Suprapubic skin (tissue), 4 donors: ENCODE results near the gene IL21. TPM values are rescaled to one million over a fixed set of nuclear protein-coding genes. Genes with fewer than 3 reads are reported as not detected.

Experiments
- DNase-seq, 2 donors: peaks; one replicate each; pipeline ENCODE4 v3.0.0-alpha.2; 2019; ENCODE audit warnings: low spot score in 2 of 2
- H3K27ac ChIP-seq: fragments of 200-600 bp; sonication (generic); one replicate; pipeline ENCODE4 v1.5.1; 2019
- H3K27me3 ChIP-seq: fragments of 200-600 bp; sonication (generic); one replicate; pipeline ENCODE4 v1.5.1; 2019
- H3K36me3 ChIP-seq: fragments of 200-600 bp; sonication (generic); one replicate; pipeline ENCODE4 v1.5.1; 2019
- H3K4me1 ChIP-seq: fragments of 200-600 bp; sonication (generic); one replicate; pipeline ENCODE4 v1.5.1; 2019
- H3K4me3 ChIP-seq: fragments of 200-600 bp; sonication (generic); one replicate; pipeline ENCODE4 v1.5.1; 2019; ENCODE audit warnings: mild to moderate bottlenecking
- H3K9me3 ChIP-seq: fragments of 200-600 bp; sonication (generic); one replicate; pipeline ENCODE4 v1.5.1; 2019
- EP300 ChIP-seq: sonication (generic); formaldehyde crosslinking; IDR thresholded peaks from one replicate; pipeline ENCODE4 v1.6.1; 2017; ENCODE audit warnings: antibody characterized with exemption
- POLR2A ChIP-seq, 2 donors: fragments of 450-650 bp; IDR thresholded peaks; one replicate each; pipeline ENCODE4 v1.6.1; 2017; ENCODE audit warnings: antibody characterized with exemption in 2 of 2, mild to moderate bottlenecking in 2 of 2, moderate library complexity in 2 of 2
- POLR2AphosphoS5 ChIP-seq, 3 donors: sonication (generic); formaldehyde crosslinking; IDR thresholded peaks; one replicate each; pipeline ENCODE4 v1.6.1; 2017; ENCODE audit warnings: antibody characterized with exemption in 3 of 3
- WGBS: methylation state at CpG from one replicate; pipeline ENCODE4 v1.1.5; 2018; 5-methylcytosine and 5-hydroxymethylcytosine counted together
- total RNA-seq, 4 donors: library from RNA; depleted of rRNA; stranded (reverse); fragments of >200 nt; gene quantifications; one replicate each; pipeline ENCODE4 v1.1.0, GENCODE V29; 2016
- TF ChIP-seq, protein P1 (sequence below), 2 donors: fragments of 200-600 bp in 1 of 2; fragments of 450-650 bp in 1 of 2; sonication (generic) in 1 of 2; IDR thresholded peaks; one replicate each; pipeline ENCODE4 v1.5.1; 2016 to 2019; ENCODE audit warnings: antibody characterized with exemption in 2 of 2, mild to moderate bottlenecking in 1 of 2, moderate library complexity in 1 of 2

Gene IL21
- total RNA-seq, 4 donors from 2014 or later: not detected

DNA sequence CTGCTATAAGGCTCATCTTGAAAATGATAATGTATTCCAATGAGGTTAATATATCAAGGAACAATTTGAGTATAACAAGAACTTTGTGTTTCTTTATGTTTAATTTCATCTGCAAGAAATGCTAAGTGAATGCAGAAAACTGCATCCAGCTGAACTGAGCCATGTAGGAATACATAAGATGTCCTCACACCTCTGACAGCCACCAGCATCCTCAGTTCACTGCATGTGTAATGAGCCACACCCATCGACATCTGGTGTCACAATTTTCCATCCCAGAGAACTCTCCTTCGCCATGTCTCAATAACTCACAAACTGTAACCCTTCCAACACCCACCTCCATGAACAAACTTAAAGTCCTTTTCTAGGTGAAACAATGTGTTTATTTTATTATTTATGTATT lies 3.3 kb upstream of the IL21 start:
- TF ChIP-seq POLR2AphosphoS5 (IDR thresholded peaks at IDR 0.05) (no peak), POLR2A (IDR thresholded peaks at IDR 0.05) (no peak), EP300 (no peak)
- TF ChIP-seq, protein P1, sequence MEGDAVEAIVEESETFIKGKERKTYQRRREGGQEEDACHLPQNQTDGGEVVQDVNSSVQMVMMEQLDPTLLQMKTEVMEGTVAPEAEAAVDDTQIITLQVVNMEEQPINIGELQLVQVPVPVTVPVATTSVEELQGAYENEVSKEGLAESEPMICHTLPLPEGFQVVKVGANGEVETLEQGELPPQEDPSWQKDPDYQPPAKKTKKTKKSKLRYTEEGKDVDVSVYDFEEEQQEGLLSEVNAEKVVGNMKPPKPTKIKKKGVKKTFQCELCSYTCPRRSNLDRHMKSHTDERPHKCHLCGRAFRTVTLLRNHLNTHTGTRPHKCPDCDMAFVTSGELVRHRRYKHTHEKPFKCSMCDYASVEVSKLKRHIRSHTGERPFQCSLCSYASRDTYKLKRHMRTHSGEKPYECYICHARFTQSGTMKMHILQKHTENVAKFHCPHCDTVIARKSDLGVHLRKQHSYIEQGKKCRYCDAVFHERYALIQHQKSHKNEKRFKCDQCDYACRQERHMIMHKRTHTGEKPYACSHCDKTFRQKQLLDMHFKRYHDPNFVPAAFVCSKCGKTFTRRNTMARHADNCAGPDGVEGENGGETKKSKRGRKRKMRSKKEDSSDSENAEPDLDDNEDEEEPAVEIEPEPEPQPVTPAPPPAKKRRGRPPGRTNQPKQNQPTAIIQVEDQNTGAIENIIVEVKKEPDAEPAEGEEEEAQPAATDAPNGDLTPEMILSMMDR (IDR thresholded peaks at IDR 0.05): no peak
- Histone ChIP-seq H3K9me3 (no peaks in the 10 kb centered on the region), H3K27ac (no peak overlapping the region), H3K4me1 (no peaks in the 10 kb centered on the region), H3K27me3 (no peaks in the 10 kb centered on the region), H3K4me3 (no peak overlapping the region), H3K36me3 (no peaks in the 10 kb centered on the region)
- no peak for DNase-seq
- WGBS: 39% methylated on average over 2 of the region's 2 CpGs

DNA sequence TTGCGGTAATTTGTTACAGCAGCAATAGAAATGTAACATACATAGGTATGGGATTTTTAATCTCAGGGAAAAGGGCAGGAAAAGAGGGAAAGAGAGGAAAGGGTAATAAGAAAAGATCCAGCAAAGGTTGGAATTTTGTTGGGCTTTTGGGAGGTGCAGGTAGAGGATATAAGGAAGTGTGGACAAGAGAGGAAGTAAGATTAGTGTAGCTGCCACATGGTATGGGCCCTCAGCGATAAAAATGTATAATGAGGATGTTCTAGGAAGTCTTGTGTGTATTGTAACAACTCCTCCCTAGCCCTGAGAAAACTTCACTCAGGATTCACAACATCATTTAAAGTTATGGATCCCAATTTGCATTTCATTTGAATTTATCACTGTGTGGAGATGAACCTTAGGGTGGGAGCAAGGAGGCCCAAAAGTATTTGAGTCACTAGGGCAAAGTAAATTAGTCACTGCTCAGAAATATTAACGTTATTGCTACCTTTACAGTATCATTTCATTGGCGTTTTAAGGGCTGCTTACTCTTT lies 2.8 kb upstream of the IL21 start:
- TF ChIP-seq POLR2A (IDR thresholded peaks at IDR 0.05): no peak
- TF ChIP-seq EP300: no peak
- TF ChIP-seq, protein P1 (IDR thresholded peaks at IDR 0.05): no peak
- TF ChIP-seq POLR2AphosphoS5 (IDR thresholded peaks at IDR 0.05): no peak
- no peaks in the 10 kb centered on the region for H3K9me3 ChIP-seq
- DNase-seq: no peak
- H3K4me3 ChIP-seq: no peak overlapping the region
- no peak overlapping the region for H3K27ac ChIP-seq
- H3K36me3 ChIP-seq: no peaks in the 10 kb centered on the region
- no peaks in the 10 kb centered on the region for H3K27me3 ChIP-seq
- 81% methylated on average over 4 of the region's 4 CpGs for WGBS
- H3K4me1 ChIP-seq: no peaks in the 10 kb centered on the region

DNA sequence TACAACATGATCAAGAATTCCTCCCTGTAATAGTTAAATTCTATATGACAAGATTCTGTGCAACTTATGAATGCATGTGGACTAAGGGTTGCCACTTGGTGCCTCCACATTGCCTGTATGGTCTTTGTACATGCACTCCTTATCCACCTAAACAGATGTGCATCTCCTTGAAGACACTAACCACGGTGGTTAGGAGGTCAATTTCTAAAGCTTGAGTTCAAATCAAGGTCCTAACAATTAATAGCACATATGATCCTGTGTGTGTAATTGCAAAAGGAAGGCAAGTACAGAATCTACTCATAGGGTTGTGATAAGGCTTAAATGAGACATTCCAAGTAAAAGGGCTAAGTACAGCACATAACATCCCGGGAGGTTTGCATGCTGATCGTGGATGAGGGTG lies 1.5 kb upstream of the IL21 start:
- TF ChIP-seq EP300 (no peak), POLR2A (IDR thresholded peaks at IDR 0.05) (no peak), POLR2AphosphoS5 (IDR thresholded peaks at IDR 0.05) (no peak)
- TF ChIP-seq, protein P1 (IDR thresholded peaks at IDR 0.05): no peak
- no peaks in the 10 kb centered on the region for H3K9me3 ChIP-seq
- H3K4me1 ChIP-seq: no peaks in the 10 kb centered on the region
- H3K36me3 ChIP-seq: no peaks in the 10 kb centered on the region
- H3K4me3 ChIP-seq: no peak overlapping the region
- H3K27ac ChIP-seq: no peak overlapping the region
- H3K27me3 ChIP-seq: no peaks in the 10 kb centered on the region
- DNase-seq: no peak
- 79% methylated on average over 3 of the region's 3 CpGs for WGBS

DNA sequence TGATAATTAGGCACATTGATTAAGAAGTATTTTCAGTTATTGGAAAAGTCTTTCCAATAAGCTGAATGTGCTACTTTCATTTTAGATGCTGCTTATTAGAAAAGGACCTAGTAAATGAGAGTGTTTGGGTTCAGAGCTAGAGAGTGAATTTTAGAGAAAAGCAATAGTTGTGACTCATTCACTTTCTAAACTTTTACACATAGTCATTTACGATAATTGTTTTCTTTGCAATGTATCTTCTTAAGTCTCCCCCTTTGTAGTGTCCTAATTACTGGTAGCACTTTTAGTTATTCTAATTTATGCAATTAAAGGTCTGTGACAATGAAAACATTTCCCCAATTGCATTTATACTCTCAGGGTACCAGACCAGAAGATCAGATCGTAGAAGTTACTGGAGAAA lies 1.3 kb downstream of the IL21 start:
- H3K4me3 ChIP-seq: no peak overlapping the region
- no peaks in the 10 kb centered on the region for H3K4me1 ChIP-seq
- 85% methylated on average over 2 of the region's 2 CpGs for WGBS
- H3K9me3 ChIP-seq: no peaks in the 10 kb centered on the region
- no peak for DNase-seq
- TF ChIP-seq, protein P1 (IDR thresholded peaks at IDR 0.05): no peak
- TF ChIP-seq POLR2AphosphoS5 (IDR thresholded peaks at IDR 0.05) (no peak), EP300 (no peak), POLR2A (IDR thresholded peaks at IDR 0.05) (no peak)
- no peak overlapping the region for H3K27ac ChIP-seq
- H3K36me3 ChIP-seq: no peaks in the 10 kb centered on the region
- no peaks in the 10 kb centered on the region for H3K27me3 ChIP-seq

DNA sequence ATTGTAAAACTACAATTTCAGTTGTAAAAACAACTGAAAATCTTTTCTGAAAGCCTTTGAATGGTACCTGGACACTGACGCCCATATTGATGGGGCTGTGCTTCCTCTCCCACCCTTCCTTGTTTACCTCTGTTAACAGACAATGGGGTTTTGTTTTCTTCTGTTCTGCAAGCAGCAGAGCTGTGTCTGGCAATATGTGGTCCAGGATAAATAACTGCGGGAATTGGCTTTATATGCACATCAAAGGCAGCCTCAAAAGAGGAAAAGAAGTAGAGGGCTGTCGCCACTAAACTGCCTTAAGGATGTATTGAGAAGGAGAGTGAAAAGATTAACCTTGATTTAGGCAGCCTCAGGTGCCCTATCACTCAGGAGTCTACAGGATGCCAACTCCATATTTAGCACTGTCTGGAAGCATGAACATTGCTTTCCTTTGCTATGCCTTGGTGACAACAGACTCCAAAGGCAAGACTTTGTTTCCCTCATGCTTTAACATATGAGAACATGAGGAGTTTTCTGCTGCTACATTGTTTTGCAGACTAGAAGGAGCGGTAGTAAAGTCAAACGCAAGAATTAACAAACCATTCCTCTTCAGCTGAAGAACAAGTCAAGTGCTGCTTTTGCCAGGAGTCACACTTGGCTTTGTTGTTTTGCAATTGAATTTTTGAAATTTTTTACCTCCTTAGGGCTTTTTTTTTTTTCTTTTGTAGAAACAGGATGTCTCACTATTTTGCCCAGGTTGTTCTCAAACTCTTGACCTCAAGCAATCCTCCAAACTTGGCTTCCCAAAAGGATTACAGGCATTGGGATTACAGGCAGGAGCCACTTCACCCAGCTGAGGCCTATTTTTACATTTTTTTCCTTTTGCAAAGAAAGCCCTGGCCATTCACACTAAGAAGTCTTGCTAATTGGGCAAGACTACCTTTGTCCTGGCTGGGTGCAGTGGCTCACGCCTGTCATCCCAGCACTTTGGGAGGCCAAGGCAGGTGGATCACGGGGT lies 3.0 kb downstream of the IL21 start:
- DNase-seq: no peak
- no peaks in the 10 kb centered on the region for H3K36me3 ChIP-seq
- 65% methylated on average over 7 of the region's 7 CpGs for WGBS
- H3K27ac ChIP-seq: no peak overlapping the region
- H3K4me3 ChIP-seq: no peak overlapping the region
- no peaks in the 10 kb centered on the region for H3K4me1 ChIP-seq
- H3K9me3 ChIP-seq: no peaks in the 10 kb centered on the region
- H3K27me3 ChIP-seq: no peaks in the 10 kb centered on the region
- TF ChIP-seq EP300 (no peak), POLR2A (IDR thresholded peaks at IDR 0.05) (no peak), POLR2AphosphoS5 (IDR thresholded peaks at IDR 0.05) (no peak)
- TF ChIP-seq, protein P1 (IDR thresholded peaks at IDR 0.05): no peak
